Stimulated activated CD4-positive, alpha-beta T cell treated with anti-CD3 and anti-CD28 coated beads, Interleukin-15, amount 100 ng/mL, for 48 hours (primary cell): ENCODE data around the gene ZBTB8A.
"Not testable (repeated sequence)": the region's sequence is repeated elsewhere in the genome, so short reads cannot be mapped to it uniquely, and the experiment has no call there.

Source experiments
- DNase-seq, 2 donors: peaks; one replicate each; pipeline ENCODE4 v3.0.0-alpha.2; 2020; ENCODE audit warnings: low read depth in 2 of 2

ZBTB8A gene

GRCh38 chr1:32619701-32620485, 80.7 kb downstream of the ZBTB8A start:
- DNase-seq: no peak

GRCh38 chr1:32622205-32622604, 83.0 kb downstream of the ZBTB8A start:
- DNase-seq: no peak

- no peak for DNase-seq
Measured at GRCh38 chr1:32622806-32623681, 83.8 kb downstream of the ZBTB8A start.

GRCh38 chr1:32623775-32624174, 84.5 kb downstream of the ZBTB8A start:
- peak; percentile 17 to 19 for DNase-seq

GRCh38 chr1:32626176-32626575, 86.9 kb downstream of the ZBTB8A start:
- no peak for DNase-seq

GRCh38 chr1:32627596-32628162, 88.5 kb downstream of the ZBTB8A start:
- no peak for DNase-seq

GRCh38 chr1:32630173-32630572, 90.9 kb downstream of the ZBTB8A start:
- DNase-seq: not testable (repeated sequence)

GRCh38 chr1:32632829-32633228, 93.6 kb downstream of the ZBTB8A start:
- DNase-seq: no peak

GRCh38 chr1:32635508-32636277, 96.5 kb downstream of the ZBTB8A start:
- no peak for DNase-seq

GRCh38 chr1:32636914-32637645, 97.9 kb downstream of the ZBTB8A start:
- DNase-seq: no peak

- DNase-seq: no peak
Measured at GRCh38 chr1:32639489-32640075, 100.4 kb downstream of the ZBTB8A start.

- DNase-seq: not testable (repeated sequence)
Measured at GRCh38 chr1:32642292-32642827, 103.1 kb downstream of the ZBTB8A start.

GRCh38 chr1:32644426-32644825, 105.2 kb downstream of the ZBTB8A start:
- no peak for DNase-seq

GRCh38 chr1:32647308-32648134, 108.3 kb downstream of the ZBTB8A start:
- no peak for DNase-seq

- DNase-seq: peak; percentile 77 to 81
Measured at GRCh38 chr1:32650248-32650751, 111.1 kb downstream of the ZBTB8A start, which contains the start of gene ZBTB8OS. ZBTB8OS (minus strand) TSS chr1:32650550; CDS start chr1:32650529, 21 bp downstream.

- DNase-seq: peak; percentile 95 to 99
Measured at GRCh38 chr1:32650752-32651460, 111.7 kb downstream of the ZBTB8A start, which contains the start of gene RBBP4. RBBP4 (plus strand) TSS chr1:32651208; CDS start chr1:32651307, 99 bp downstream.

GRCh38 chr1:32651461-32652073, 112.3 kb downstream of the ZBTB8A start:
- no peak for DNase-seq
